ENCODE data around the gene HDGF. TPM values are rescaled to one million over a fixed set of nuclear protein-coding genes. Genes with fewer than 3 reads are reported as not detected.
"Not testable (repeated sequence)": the region's sequence is repeated elsewhere in the genome, so short reads cannot be mapped to it uniquely, and the experiment has no call there.

HDGF gene
- total RNA-seq, 1 donor from 2014 or later: 107 TPM

- Mint-ChIP-seq H3K9me3 (no peaks in the 10 kb centered on the region), H3K27ac (no peak overlapping the region), H3K36me3 (ENCODE audit: low read depth) (no peaks in the 10 kb centered on the region), H3K27me3 (no peaks in the 10 kb centered on the region), H3K4me1 (peaks cover 1% of the 10 kb centered on the region), H3K4me3 (no peak overlapping the region)
- ATAC-seq (ENCODE audit: low read depth) (no peak), DNase-seq (no peak)
- CTCF ChIA-PET: no interaction called here
- no peak for TF ChIP-seq CTCF (IDR thresholded peaks at IDR 0.05)
- POLR2A ChIA-PET: interaction anchor here (0.6 to 1.7 kb wide), 3 partner anchors 9 to 263 kb away, joined by 4 to 10 read pairs (median 4); partner anchors contain the start of genes HDGF and ISG20L2
- intact Hi-C loops (cut with micrococcal nuclease): no loop called here
These were observed 9.3 kb upstream of the HDGF start for GRCh38 chr1:156760796-156761104.

GRCh38 chr1:156760092-156760795 lies 8.8 kb upstream of the HDGF start:
- DNase-seq (no peak), ATAC-seq (ENCODE audit: low read depth) (no peak)
- Mint-ChIP-seq H3K36me3 (ENCODE audit: low read depth) (no peaks in the 10 kb centered on the region), H3K4me1 (peaks cover 6% of the 10 kb centered on the region), H3K9me3 (no peaks in the 10 kb centered on the region), H3K4me3 (no peak overlapping the region), H3K27me3 (no peaks in the 10 kb centered on the region), H3K27ac (no peak overlapping the region)
- POLR2A ChIA-PET: interaction anchor here (1.5 to 1.7 kb wide), 2 partner anchors 9 to 31 kb away, joined by 4 to 10 read pairs; partner anchors contain the start of genes HDGF and ISG20L2
- no peak for TF ChIP-seq CTCF (IDR thresholded peaks at IDR 0.05)
- intact Hi-C loops (cut with micrococcal nuclease): no loop called here
- CTCF ChIA-PET: no interaction called here

GRCh38 chr1:156757572-156758253 lies 6.2 kb upstream of the HDGF start:
- H3K4me1 Mint-ChIP-seq: peaks cover 20% of the 10 kb centered on the region
- H3K27ac Mint-ChIP-seq; H3K9me3 Mint-ChIP-seq; H3K27me3 Mint-ChIP-seq; intact Hi-C loops (cut with micrococcal nuclease); ATAC-seq (ENCODE audit: low read depth); H3K36me3 Mint-ChIP-seq (ENCODE audit: low read depth); DNase-seq; H3K4me3 Mint-ChIP-seq: not testable (repeated sequence)
- ChIA-PET POLR2A (interaction anchor here (2.2 kb wide), 1 partner anchor 9 kb away, joined by 8 read pairs; the partner anchor contains the start of gene PRCC), CTCF (interaction anchor here (1.4 kb wide), 1 partner anchor 68 kb away, joined by 3 read pairs; no protein-coding TSS in a partner anchor)

- ATAC-seq (ENCODE audit: low read depth) (no peak), DNase-seq (no peak)
- H3K27ac Mint-ChIP-seq: no peak overlapping the region
- POLR2A ChIA-PET: interaction anchor here (0.7 to 1.5 kb wide), 4 partner anchors 10 to 96 kb away, joined by 4 read pairs; partner anchors contain the start of genes ISG20L2, METTL25B and PRCC
- H3K4me1 Mint-ChIP-seq: peaks cover 26% of the 10 kb centered on the region
- TF ChIP-seq CTCF (IDR thresholded peaks at IDR 0.05): no peak
- intact Hi-C loops (cut with micrococcal nuclease): no loop called here
- CTCF ChIA-PET: interaction anchor here (1.4 to 1.9 kb wide), 2 partner anchors 30 to 67 kb away, joined by 3 to 9 read pairs; no protein-coding TSS in a partner anchor
- no peaks in the 10 kb centered on the region for H3K27me3 Mint-ChIP-seq
- H3K36me3 Mint-ChIP-seq (ENCODE audit: low read depth): peaks cover 1% of the 10 kb centered on the region
- no peak overlapping the region for H3K4me3 Mint-ChIP-seq
- no peaks in the 10 kb centered on the region for H3K9me3 Mint-ChIP-seq
These were observed 4.9 kb upstream of the HDGF start for GRCh38 chr1:156756355-156756754.

GRCh38 chr1:156755527-156755950 lies 4.1 kb upstream of the HDGF start:
- H3K4me1 Mint-ChIP-seq: peaks cover 28% of the 10 kb centered on the region
- peaks cover 1% of the 10 kb centered on the region for H3K36me3 Mint-ChIP-seq (ENCODE audit: low read depth)
- no peaks in the 10 kb centered on the region for H3K9me3 Mint-ChIP-seq
- no peak overlapping the region for H3K27ac Mint-ChIP-seq
- ChIA-PET CTCF (interaction anchor here (1.9 kb wide), 1 partner anchor 29 kb away, joined by 9 read pairs; no protein-coding TSS in a partner anchor), POLR2A (interaction anchor here (1.3 to 1.5 kb wide), 2 partner anchors 11 to 13 kb away, joined by 4 read pairs; partner anchors contain the start of gene PRCC)
- no peak for ATAC-seq (ENCODE audit: low read depth)
- no peak for TF ChIP-seq CTCF (IDR thresholded peaks at IDR 0.05)
- intact Hi-C loops (cut with micrococcal nuclease): no loop called here
- H3K4me3 Mint-ChIP-seq: no peak overlapping the region
- no peak for DNase-seq
- H3K27me3 Mint-ChIP-seq: no peaks in the 10 kb centered on the region
